ENCODE results near the gene SASH1. TPM values are rescaled to one million over a fixed set of nuclear protein-coding genes. Genes with fewer than 3 reads are reported as not detected.

The SASH1 gene
- total RNA-seq, 1 experiment from 2014 or later = 6.6 TPM

GRCh38 chr6:148414836-148415235 is 72.2 kb downstream of the SASH1 start:
- no peak for TF ChIP-seq TCF7L2 (IDR thresholded peaks at IDR 0.05; ENCODE audit: low read depth, low read length)
- TF ChIP-seq POLR2AphosphoS5 (IDR thresholded peaks at IDR 0.05; ENCODE audit: low read depth, low read length) = no peak
- TF ChIP-seq SIN3A (IDR thresholded peaks at IDR 0.05; ENCODE audit: borderline replicate concordance, insufficient read depth, low read depth, low read length) = no peak
- TF ChIP-seq REST (IDR thresholded peaks at IDR 0.05; ENCODE audit: insufficient read depth in 1 of 2, low read depth in 2 of 2, low read length in 1 of 2) = no peak
- no peak for TF ChIP-seq CTCF (IDR thresholded peaks at IDR 0.05)
- no TSS peak for BruUV-seq (replicated peaks)
- Histone ChIP-seq H3K27ac (ENCODE audit: low read length) (no peak overlapping the region), H3K36me3 (ENCODE audit: control insufficient read depth, insufficient read depth, low read length) (no peaks in the 10 kb centered on the region), H3K9me3 (ENCODE audit: control insufficient read depth, insufficient read depth, low read depth, low read length) (no peaks in the 10 kb centered on the region), H3K4me1 (ENCODE audit: control insufficient read depth, insufficient read depth, low read length) (no peaks in the 10 kb centered on the region), H3K27me3 (ENCODE audit: control insufficient read depth, insufficient read depth, low read length) (no peaks in the 10 kb centered on the region), H3K4me3 (ENCODE audit: low read depth in 2 of 2, low read length in 2 of 2) (no peak overlapping the region)
- DNase-seq (ENCODE audit: low read depth, low spot score) (no peak), ATAC-seq (no peak)
- POLR2A ChIA-PET = no interaction called here
- in situ Hi-C loops (cut with HindIII; ENCODE audit: low pct_unique_long_range_greater_than_20kb, low sequenced_read_pairs) = no loop called here
- CTCF ChIA-PET = no interaction called here
- intact Hi-C loops (cut with micrococcal nuclease; ENCODE audit: unreplicated experiment) = no loop called here

GRCh38 chr6:148415511-148416260 is 73.0 kb downstream of the SASH1 start:
- ATAC-seq (no peak), DNase-seq (ENCODE audit: low read depth, low spot score) (no peak)
- ChIA-PET POLR2A (no interaction called here), CTCF (no interaction called here)
- Histone ChIP-seq H3K4me3 (ENCODE audit: low read depth in 2 of 2, low read length in 2 of 2) (no peak overlapping the region), H3K27me3 (ENCODE audit: control insufficient read depth, insufficient read depth, low read length) (no peaks in the 10 kb centered on the region), H3K9me3 (ENCODE audit: control insufficient read depth, insufficient read depth, low read depth, low read length) (no peaks in the 10 kb centered on the region), H3K4me1 (ENCODE audit: control insufficient read depth, insufficient read depth, low read length) (no peaks in the 10 kb centered on the region), H3K27ac (ENCODE audit: low read length) (no peak overlapping the region), H3K36me3 (ENCODE audit: control insufficient read depth, insufficient read depth, low read length) (no peaks in the 10 kb centered on the region)
- no peak for TF ChIP-seq POLR2AphosphoS5 (IDR thresholded peaks at IDR 0.05; ENCODE audit: low read depth, low read length)
- no peak for TF ChIP-seq TCF7L2 (IDR thresholded peaks at IDR 0.05; ENCODE audit: low read depth, low read length)
- TF ChIP-seq SIN3A (IDR thresholded peaks at IDR 0.05; ENCODE audit: borderline replicate concordance, insufficient read depth, low read depth, low read length) = no peak
- TF ChIP-seq REST (IDR thresholded peaks at IDR 0.05; ENCODE audit: insufficient read depth in 1 of 2, low read depth in 2 of 2, low read length in 1 of 2) = no peak
- no peak for TF ChIP-seq CTCF (IDR thresholded peaks at IDR 0.05)
- intact Hi-C loops (cut with micrococcal nuclease; ENCODE audit: unreplicated experiment) (no loop called here), in situ Hi-C loops (cut with HindIII; ENCODE audit: low pct_unique_long_range_greater_than_20kb, low sequenced_read_pairs) (no loop called here)
- BruUV-seq (replicated peaks) = no TSS peak
